NB4 (cell line): ENCODE measurements around the gene SLC22A23.

Experiments used
- DNase-seq: peaks from one replicate; pipeline ENCODE4 v3.0.0; 2010; ENCODE audit warnings: low read depth
- H3K4me3 ChIP-seq: one replicate; pipeline ENCODE4 v1.5.1; 2011; ENCODE audit warnings: mild to moderate bottlenecking, low read depth, low read length, moderate library complexity
- MYC ChIP-seq: IDR thresholded peaks from 2 replicates; pipeline ENCODE4 v1.6.1; 2011; ENCODE audit warnings: low read depth, low read length
- POLR2A ChIP-seq: IDR thresholded peaks from 2 replicates; pipeline ENCODE4 v1.6.1; 2011; ENCODE audit warnings: mild to moderate bottlenecking; ENCODE audit not compliant: insufficient read length; ENCODE audit errors: extremely low read depth
- TF ChIP-seq, protein P1 (sequence below): IDR thresholded peaks from 2 replicates; pipeline ENCODE4 v1.6.1; 2011; ENCODE audit warnings: low read depth, low read length
- TF ChIP-seq, protein P2 (sequence below): IDR thresholded peaks from one replicate; pipeline ENCODE4 v1.5.1; 2012; ENCODE audit warnings: low read depth, low read length

SLC22A23 gene

DNA sequence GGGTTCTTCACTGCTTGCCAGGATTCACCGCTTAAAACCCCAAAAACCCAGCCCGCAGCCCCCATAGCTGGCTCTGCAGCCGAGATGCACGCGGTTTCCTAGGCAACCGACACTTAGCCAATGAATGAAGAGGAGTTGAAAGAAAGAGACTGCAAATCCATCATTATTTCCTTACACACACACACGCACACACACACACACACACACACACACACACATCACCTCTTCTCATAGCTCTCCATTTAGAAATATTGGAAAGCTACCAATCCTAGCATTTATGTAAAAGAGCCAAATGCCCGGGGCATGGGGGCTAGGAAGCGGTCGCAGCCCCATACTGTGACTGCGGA is 226.0 kb downstream of the SLC22A23 start:
- TF ChIP-seq POLR2A (no peak), MYC (no peak)
- TF ChIP-seq, protein P1, sequence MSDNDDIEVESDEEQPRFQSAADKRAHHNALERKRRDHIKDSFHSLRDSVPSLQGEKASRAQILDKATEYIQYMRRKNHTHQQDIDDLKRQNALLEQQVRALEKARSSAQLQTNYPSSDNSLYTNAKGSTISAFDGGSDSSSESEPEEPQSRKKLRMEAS: no peak
- TF ChIP-seq, protein P2, sequence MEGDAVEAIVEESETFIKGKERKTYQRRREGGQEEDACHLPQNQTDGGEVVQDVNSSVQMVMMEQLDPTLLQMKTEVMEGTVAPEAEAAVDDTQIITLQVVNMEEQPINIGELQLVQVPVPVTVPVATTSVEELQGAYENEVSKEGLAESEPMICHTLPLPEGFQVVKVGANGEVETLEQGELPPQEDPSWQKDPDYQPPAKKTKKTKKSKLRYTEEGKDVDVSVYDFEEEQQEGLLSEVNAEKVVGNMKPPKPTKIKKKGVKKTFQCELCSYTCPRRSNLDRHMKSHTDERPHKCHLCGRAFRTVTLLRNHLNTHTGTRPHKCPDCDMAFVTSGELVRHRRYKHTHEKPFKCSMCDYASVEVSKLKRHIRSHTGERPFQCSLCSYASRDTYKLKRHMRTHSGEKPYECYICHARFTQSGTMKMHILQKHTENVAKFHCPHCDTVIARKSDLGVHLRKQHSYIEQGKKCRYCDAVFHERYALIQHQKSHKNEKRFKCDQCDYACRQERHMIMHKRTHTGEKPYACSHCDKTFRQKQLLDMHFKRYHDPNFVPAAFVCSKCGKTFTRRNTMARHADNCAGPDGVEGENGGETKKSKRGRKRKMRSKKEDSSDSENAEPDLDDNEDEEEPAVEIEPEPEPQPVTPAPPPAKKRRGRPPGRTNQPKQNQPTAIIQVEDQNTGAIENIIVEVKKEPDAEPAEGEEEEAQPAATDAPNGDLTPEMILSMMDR: no peak
- no peak for DNase-seq
- H3K4me3 ChIP-seq: no peak overlapping the region

DNA sequence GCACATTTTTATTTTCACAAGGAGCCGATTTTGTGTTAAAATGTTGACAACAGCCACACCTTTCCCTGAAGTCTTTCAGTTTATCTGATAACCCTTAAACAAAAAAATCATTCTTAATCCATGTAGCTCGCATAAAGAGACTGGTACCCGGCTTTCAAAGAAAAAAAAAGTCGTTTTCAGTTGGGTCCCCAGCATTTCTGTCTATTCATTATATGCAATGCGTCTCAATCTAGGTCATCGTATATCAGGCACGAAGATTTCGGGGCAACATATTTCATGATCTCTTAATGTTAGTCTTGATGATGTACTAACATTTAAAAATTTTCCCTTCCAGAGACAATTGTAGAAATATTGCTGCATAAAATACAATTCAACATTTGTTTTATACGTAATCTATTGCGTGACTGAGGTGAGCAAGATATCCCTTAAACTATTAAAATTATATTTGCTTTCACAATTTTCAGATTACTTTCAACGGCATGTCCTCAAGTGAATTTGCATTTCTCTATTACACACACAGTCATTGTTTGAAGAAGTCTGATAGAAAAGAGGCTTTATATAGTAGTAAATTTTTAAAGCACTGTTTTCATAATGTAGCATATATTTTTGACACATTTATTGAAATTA is 226.5 kb downstream of the SLC22A23 start:
- TF ChIP-seq POLR2A (no peak), MYC (no peak)
- TF ChIP-seq, protein P2: no peak
- TF ChIP-seq, protein P1: no peak
- DNase-seq: no peak
- H3K4me3 ChIP-seq: no peak overlapping the region

DNA sequence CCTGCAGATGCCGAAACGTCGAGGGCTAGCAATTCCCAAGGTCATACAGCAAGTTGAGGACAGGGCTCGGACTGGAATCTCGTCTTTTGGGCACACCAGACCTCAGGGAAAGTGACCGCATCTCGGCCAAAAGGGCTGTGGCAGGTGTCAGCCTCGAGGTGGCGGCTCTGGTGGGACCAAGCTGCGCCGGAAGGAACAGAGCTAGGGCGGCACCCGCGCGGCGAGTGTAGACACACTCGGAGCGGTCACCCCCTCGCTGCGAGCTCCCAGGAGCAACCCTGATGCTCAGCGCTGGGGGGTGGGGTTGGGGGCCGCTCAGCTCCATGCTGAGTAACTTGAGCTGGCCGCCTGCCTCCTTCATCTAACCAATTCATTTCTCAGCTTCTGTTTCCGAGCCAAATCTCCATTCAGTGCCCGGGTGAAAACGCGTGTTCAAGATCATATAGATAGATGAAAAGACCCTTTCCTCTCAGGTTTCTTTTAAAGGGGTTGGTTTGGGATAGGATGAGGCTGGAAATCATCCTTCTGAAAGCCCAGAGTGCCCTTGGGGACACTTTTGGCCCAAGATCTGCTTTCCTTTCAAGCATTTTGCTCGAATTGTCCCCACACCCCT is 227.2 kb downstream of the SLC22A23 start:
- H3K4me3 ChIP-seq: no peak overlapping the region
- TF ChIP-seq MYC (no peak), POLR2A (no peak)
- TF ChIP-seq, protein P1: no peak
- TF ChIP-seq, protein P2: no peak
- DNase-seq: no peak

DNA sequence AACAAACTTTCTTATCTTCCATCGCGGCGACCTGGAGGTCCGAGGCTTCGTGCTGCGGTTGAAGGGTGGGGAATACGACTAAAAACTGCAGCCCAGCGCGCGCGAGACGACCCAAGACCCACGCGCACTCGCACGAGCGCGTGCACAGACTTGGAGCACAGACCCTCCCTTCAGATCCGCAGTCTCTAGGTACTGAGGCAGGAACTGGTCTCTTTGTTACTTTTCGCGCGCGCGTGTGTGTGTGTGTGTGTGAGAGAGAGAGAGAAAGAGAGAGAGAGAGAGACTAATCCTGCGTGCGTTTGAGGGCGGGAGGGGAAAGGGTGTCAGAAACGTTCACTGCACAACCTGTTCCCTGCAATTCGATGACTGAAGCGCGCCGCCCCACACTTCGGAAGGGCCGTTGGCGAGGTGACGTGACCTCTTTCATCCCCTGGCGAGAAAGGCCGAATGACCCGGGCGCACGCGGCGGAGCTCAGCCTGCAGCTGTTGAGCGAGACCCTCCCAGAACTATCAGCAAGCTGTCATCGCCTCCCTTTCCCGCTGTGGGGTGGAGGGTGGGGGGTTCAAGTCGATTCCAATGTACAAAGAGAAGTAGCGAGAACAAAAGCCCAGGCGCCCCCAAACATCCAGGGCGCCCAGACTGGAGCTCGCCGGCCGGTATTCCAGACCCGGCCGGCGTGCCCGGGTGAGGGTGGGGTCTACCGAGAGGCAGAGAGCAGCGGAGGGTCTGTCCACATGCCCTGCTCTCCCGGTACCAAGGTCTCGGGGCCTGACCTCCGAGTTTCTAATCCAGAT is 227.9 kb downstream of the SLC22A23 start:
- no peak overlapping the region for H3K4me3 ChIP-seq
- DNase-seq: no peak
- TF ChIP-seq, protein P1: no peak

DNA sequence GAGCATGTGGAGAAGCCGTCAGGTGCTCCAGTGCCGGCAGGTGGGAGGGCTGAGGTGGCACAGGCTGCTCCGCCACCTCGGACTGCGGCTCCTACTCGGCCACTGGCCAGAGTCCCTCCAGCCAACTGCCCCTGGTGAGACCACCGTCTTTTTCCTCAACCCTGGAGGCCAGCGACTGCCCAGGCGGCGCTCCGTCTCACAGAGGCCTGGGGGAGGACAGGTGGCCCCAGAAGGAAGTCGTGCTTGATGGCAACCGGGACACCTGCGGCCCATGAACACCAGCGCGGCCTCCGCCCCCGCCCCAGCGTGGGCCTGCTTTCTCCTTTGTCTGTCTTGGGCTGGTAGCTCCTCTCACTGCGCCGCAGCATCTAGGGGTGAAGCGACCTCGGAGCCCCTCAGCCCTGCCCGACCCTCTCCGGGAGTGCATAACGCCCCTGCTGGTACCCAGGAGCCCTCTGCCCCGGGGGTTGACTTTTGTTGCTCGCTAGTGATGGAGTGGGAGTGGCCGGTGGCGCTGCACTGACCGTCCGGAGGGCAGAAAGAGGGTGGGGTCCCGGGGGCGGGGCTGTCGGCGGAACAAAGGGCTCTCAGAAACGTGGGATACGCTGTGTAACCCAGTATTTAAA is 228.7 kb downstream of the SLC22A23 start:
- no peak overlapping the region for H3K4me3 ChIP-seq
- TF ChIP-seq MYC (no peak), POLR2A (no peak)
- TF ChIP-seq, protein P2: no peak
- TF ChIP-seq, protein P1: no peak
- DNase-seq: no peak

DNA sequence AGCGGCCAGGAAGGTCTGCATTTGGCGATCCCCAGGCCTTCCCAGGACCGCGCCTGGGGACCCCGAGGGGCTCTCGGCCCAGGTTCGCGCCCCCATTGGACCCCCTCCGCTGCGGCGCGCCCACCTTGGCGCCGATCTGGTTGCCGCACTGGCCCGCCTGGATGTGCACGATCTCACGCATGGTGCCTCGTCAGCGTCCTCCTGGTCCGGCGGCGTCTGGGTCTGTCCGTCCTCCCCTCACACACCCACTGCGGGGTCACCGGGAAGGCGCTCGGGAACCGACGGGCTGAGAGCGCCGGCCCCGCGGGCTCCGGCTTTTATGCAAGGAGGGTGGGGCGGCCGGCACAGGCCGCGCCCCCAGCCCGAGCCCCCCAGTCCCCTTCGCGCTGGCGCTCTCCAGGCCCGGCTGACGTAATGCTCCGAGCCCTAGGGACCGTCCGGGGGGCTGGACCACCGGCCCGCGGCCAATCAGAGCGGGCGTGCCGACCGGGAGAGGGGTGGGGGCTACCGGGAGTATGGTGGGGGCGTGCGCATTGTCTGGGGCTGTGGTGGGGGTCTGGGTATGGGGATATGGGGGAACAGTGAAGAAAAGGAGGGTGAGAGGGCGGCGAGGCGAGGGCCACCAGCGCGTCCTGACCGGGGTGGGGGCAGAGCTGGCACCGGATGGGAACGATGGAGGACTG is 229.3 kb downstream of the SLC22A23 start, which contains the start of gene TUBB2B:
TSS of gene TUBB2B (minus strand) at position 291 of the 683 bp plus-strand sequence. CDS start at position 181, 110 bp downstream.
- DNase-seq: no peak
- H3K4me3 ChIP-seq: no peak within 1 kb of the TSS
- TF ChIP-seq, protein P2: no peak
- TF ChIP-seq, protein P1: no peak
- TF ChIP-seq POLR2A: no peak
- no peak for TF ChIP-seq MYC
